ENCODE results near the gene ABCG4. TPM values are rescaled to one million over a fixed set of nuclear protein-coding genes. Genes with fewer than 3 reads are reported as not detected.

Gene ABCG4
- total and polyA plus RNA-seq, 9 of the 15 experiments (the other 6 are each of a cell fraction or from before 2014, with no cell fraction given) = 0.03 to 0.11 (median 0.07) TPM; not detected in 4

- TF ChIP-seq PKNOX1 (IDR thresholded peaks at IDR 0.05) (0 out of 2 replicates have a peak, but pooled peaks have one; percentile 10), C11orf30 (IDR thresholded peaks at IDR 0.05; ENCODE audit: low read depth) (no peak), MCM7 (IDR thresholded peaks at IDR 0.05) (no peak), PHF20 (IDR thresholded peaks at IDR 0.05; ENCODE audit: partially characterized antibody) (peak; percentile 49), ZFP36 (IDR thresholded peaks at IDR 0.05; ENCODE audit: low read depth, low read length, partially characterized antibody) (peak; percentile 4), JUND (IDR thresholded peaks at IDR 0.05; ENCODE audit: borderline replicate concordance, low read depth, low read length) (0 out of 2 replicates have a peak, but pooled peaks have one; percentile 41), JUND (tag; IDR thresholded peaks at IDR 0.05; ENCODE audit: borderline replicate concordance, low read depth, low read length) (peak; percentile 46; the same call in 1 of the 3 replicates), ZNF449 (CRISPR knock-in tag; IDR thresholded peaks at IDR 0.05) (no peak), RBFOX2 (IDR thresholded peaks at IDR 0.05; ENCODE audit: low read depth, low read length) (peak; percentile 76), ZNF217 (CRISPR knock-in tag; IDR thresholded peaks at IDR 0.05) (no peak), MNT (conservative IDR thresholded peaks at IDR 0.05) (0 out of 4 replicates have a peak, but pooled peaks of 1 of the 2 experiments have one; percentile 15), XRCC5 (IDR thresholded peaks at IDR 0.05; ENCODE audit: low read depth, low read length) (peak; percentile 88), ZNF507 (tag; conservative IDR thresholded peaks at IDR 0.05) (no peak), VEZF1 (CRISPR knock-in tag; IDR thresholded peaks at IDR 0.05) (peak; percentile 84), ZKSCAN1 (IDR thresholded peaks at IDR 0.05; ENCODE audit: low read depth, low read length) (0 out of 2 replicates have a peak, but pooled peaks have one; percentile 14), CREB1 (IDR thresholded peaks at IDR 0.05) (peak; percentile 24; the same call in 1 of the 2 replicates), CREB1 (CRISPR knock-in tag; IDR thresholded peaks at IDR 0.05) (no peak), ZHX1 (conservative IDR thresholded peaks at IDR 0.05; ENCODE audit: low read length) (0 out of 2 replicates have a peak, but pooled peaks have one; percentile 33), ATF7 (IDR thresholded peaks at IDR 0.05) (peak; percentile 72)
Measured at GRCh38 chr11:119168471-119169281, 19.8 kb downstream of the ABCG4 start, which contains the start of gene NLRX1 (continued).
